GM12892 (cell line): ENCODE data around the gene CBFA2T2.

ENCODE experiments used
- POLR2A ChIP-seq: IDR thresholded peaks from 2 replicates; pipeline ENCODE4 v1.6.1; 2011; ENCODE audit warnings: low read depth, low read length, control low read depth
- TAF1 ChIP-seq: IDR thresholded peaks from 2 replicates; pipeline ENCODE4 v1.6.1; 2011; ENCODE audit warnings: low read depth, mild to moderate bottlenecking, control low read depth, low read length, borderline replicate concordance

DNA sequence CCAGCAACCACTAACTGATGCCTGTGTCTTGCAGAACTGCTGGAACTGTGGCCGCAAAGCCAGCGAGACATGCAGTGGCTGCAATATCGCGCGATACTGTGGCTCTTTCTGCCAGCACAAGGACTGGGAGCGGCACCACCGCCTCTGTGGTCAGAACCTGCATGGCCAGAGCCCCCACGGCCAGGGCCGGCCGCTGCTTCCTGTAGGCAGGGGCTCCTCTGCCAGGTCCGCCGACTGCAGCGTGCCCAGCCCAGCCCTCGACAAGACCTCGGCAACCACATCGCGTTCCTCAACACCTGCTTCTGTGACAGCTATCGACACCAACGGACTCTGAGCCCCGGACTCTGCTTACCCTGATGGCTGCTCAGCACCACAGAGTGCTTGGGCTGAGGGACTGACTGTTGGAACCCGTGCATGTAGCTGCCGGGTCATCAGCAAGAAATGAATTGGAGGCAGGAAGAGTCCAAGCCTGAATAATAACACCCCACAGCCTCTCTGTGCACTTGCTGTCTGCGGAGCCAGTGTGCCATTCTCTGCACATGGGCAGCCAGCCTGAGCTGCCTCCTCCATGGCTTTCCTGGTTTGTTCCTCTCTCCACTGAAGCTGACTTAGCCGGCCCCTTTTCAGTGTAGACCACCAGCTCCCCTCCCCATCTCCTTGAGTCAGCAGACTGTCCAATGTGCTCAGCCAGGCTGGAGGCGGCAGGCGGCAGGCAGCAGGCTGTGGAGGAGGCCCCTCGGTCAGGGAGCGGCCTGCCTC lies 154.6 kb downstream of the CBFA2T2 start:
- TF ChIP-seq POLR2A, result no peak
- no peak for TF ChIP-seq TAF1
